IMR-90 (cell line): ENCODE data around the gene WBP2. TPM values are rescaled to one million over a fixed set of nuclear protein-coding genes. Genes with fewer than 3 reads are reported as not detected.
"Not testable (repeated sequence)": the region's sequence is repeated elsewhere in the genome, so short reads cannot be mapped to it uniquely, and the experiment has no call there.

Experiments
- ATAC-seq: fragments of 200-7000 bp; cut with Tn5 transposase; 2 replicates; pipeline ENCODE4 v1.9.1; 2020; ENCODE audit warnings: low read depth, mild to moderate bottlenecking, moderate library complexity
- BruUV-seq: library from RNA; stranded (reverse); fragments of 400-500 nt; replicated peaks from 2 replicates; lab custom pipeline; 2021; lab: Mats Ljungman, UMichigan
- CTCF ChIA-PET: fragments of 300-600 bp; formaldehyde crosslinking; extraction: SDS; loops from one replicate; lab custom pipeline; 2021; ENCODE audit warnings: antibody characterized with exemption; lab: Yijun Ruan, JAX
- POLR2A ChIA-PET: fragments of 300-600 bp; sonication (Branson Sonifier 250); formaldehyde crosslinking; loops from one replicate; lab custom pipeline; 2022; ENCODE audit warnings: antibody characterized with exemption; ENCODE audit not compliant: unreplicated experiment; lab: Charles Lee
- DNase-seq: peaks from one replicate; pipeline ENCODE4 v3.0.0; 2013
- H2AFZ ChIP-seq: replicated peaks from 2 replicates; pipeline ENCODE3; 2013; ENCODE audit warnings: low read length, mild to moderate bottlenecking; ENCODE audit not compliant: poor library complexity
- H2AK5ac ChIP-seq: 2 replicates; pipeline ENCODE4 v1.6.1; 2013; ENCODE audit warnings: low read depth, low read length, inconsistent platforms
- H2AK9ac ChIP-seq: replicated peaks from 2 replicates; pipeline ENCODE3; 2013; ENCODE audit warnings: mild to moderate bottlenecking, low read depth, low read length, moderate library complexity; ENCODE audit not compliant: poor library complexity
- H2BK120ac ChIP-seq: 2 replicates; pipeline ENCODE4 v1.6.1; 2013; ENCODE audit warnings: low read depth, low read length, inconsistent platforms
- H2BK15ac ChIP-seq: 3 replicates; pipeline ENCODE4 v1.6.1; 2013; ENCODE audit warnings: low read depth, low read length, inconsistent platforms
- H2BK20ac ChIP-seq: 2 replicates; pipeline ENCODE4 v1.6.1; 2013; ENCODE audit warnings: low read depth, mild to moderate bottlenecking, inconsistent platforms, low read length, moderate library complexity
- H2BK5ac ChIP-seq: 2 replicates; pipeline ENCODE4 v1.6.1; 2013; ENCODE audit warnings: mild to moderate bottlenecking, low read depth, low read length, inconsistent platforms; ENCODE audit not compliant: poor library complexity, severe bottlenecking
- H3K14ac ChIP-seq: replicated peaks from 2 replicates; pipeline ENCODE4 v1.6.1; 2013; ENCODE audit warnings: low read depth, low read length, inconsistent platforms
- H3K18ac ChIP-seq: 2 replicates; pipeline ENCODE4 v1.6.1; 2013; ENCODE audit warnings: low read depth, low read length, control low read depth
- H3K23ac ChIP-seq: 2 replicates; pipeline ENCODE4 v1.6.1; 2013; ENCODE audit warnings: low read depth, low read length, inconsistent platforms
- H3K27ac ChIP-seq: 2 replicates; pipeline ENCODE4 v1.5.1; 2013; ENCODE audit warnings: mild to moderate bottlenecking, control low read depth, low read length; ENCODE audit not compliant: insufficient read depth
- H3K27me3 ChIP-seq: 2 replicates; pipeline ENCODE4 v1.6.1; 2013; ENCODE audit warnings: low read length; ENCODE audit not compliant: control insufficient read depth, insufficient read depth
- H3K36me3 ChIP-seq: 2 replicates; pipeline ENCODE4 v1.6.1; 2013; ENCODE audit warnings: low read length, mixed read lengths; ENCODE audit not compliant: control insufficient read depth, insufficient read depth
- H3K4ac ChIP-seq: 2 replicates; pipeline ENCODE4 v1.6.1; 2013; ENCODE audit warnings: low read depth, low read length, inconsistent platforms
- H3K4me1 ChIP-seq: 2 replicates; pipeline ENCODE4 v1.6.1; 2013; ENCODE audit warnings: low read length, mixed read lengths; ENCODE audit not compliant: control insufficient read depth, insufficient read depth
- H3K4me2 ChIP-seq: 2 replicates; pipeline ENCODE4 v1.6.1; 2013; ENCODE audit warnings: low read depth, mild to moderate bottlenecking, control low read depth, low read length, moderate library complexity
- H3K4me3 ChIP-seq: 2 replicates; pipeline ENCODE4 v1.5.1; 2013; ENCODE audit warnings: low read depth, mild to moderate bottlenecking, control low read depth, low read length, moderate library complexity; ENCODE audit not compliant: insufficient read depth
- H3K56ac ChIP-seq: 2 replicates; pipeline ENCODE4 v1.6.1; 2013; ENCODE audit warnings: low read length, inconsistent platforms; ENCODE audit not compliant: insufficient read depth; ENCODE audit errors: extremely low read depth
- H3K79me1 ChIP-seq, 2 experiments: 2 replicates each; pipeline ENCODE4 v1.6.1; 2013; ENCODE audit warnings: low read length in 2 of 2, inconsistent platforms in 1 of 2, low read depth in 1 of 2
- H3K9ac ChIP-seq: 2 replicates; pipeline ENCODE4 v1.6.1; 2013; ENCODE audit warnings: low read depth, low read length, control low read depth
- H3K9me1 ChIP-seq: 2 replicates; pipeline ENCODE4 v1.6.1; 2013; ENCODE audit warnings: low read length, inconsistent platforms; ENCODE audit not compliant: insufficient read depth
- H3K9me3 ChIP-seq: 2 replicates; pipeline ENCODE4 v1.6.1; 2013; ENCODE audit warnings: low read length; ENCODE audit not compliant: control insufficient read depth, insufficient read depth
- H4K20me1 ChIP-seq: 2 replicates; pipeline ENCODE4 v1.6.1; 2013; ENCODE audit warnings: low read length, inconsistent platforms; ENCODE audit not compliant: insufficient read depth
- H4K5ac ChIP-seq: 2 replicates; pipeline ENCODE4 v1.6.1; 2013; ENCODE audit warnings: mild to moderate bottlenecking, low read depth, low read length, control low read depth
- H4K8ac ChIP-seq, 2 experiments: 2 replicates each; pipeline ENCODE4 v1.6.1; 2013; ENCODE audit warnings: low read depth in 2 of 2, low read length in 2 of 2, control low read depth in 1 of 2, inconsistent platforms in 1 of 2
- H4K91ac ChIP-seq: 2 replicates; pipeline ENCODE4 v1.6.1; 2013; ENCODE audit warnings: low read depth, low read length, inconsistent platforms; ENCODE audit not compliant: insufficient read depth
- WGBS, 2 experiments: methylation state at CpG; one replicate each; pipeline versions ENCODE4 v1.1.5 to v1.1.7; 2013; ENCODE audit warnings: missing lambda C conversion rate in 2 of 2; ENCODE audit not compliant: insufficient read length in 1 of 2; ENCODE audit errors: extremely low coverage in 2 of 2; 5-methylcytosine and 5-hydroxymethylcytosine counted together
- dilution Hi-C: fragments of 300-500 bp; cut with HindIII; formaldehyde crosslinking; loops from one replicate; pipeline ENCODE4 v1.14.3; 2018; ENCODE audit warnings: low sequenced_read_pairs; ENCODE audit not compliant: unreplicated experiment
- in situ Hi-C: fragments of 300-500 bp; cut with MboI; formaldehyde crosslinking; loops from 3 replicates; pipeline ENCODE4 v1.14.3; 2019; ENCODE audit warnings: low sequenced_read_pairs, inconsistent platforms, mixed read lengths
- intact Hi-C: fragments of 100-400 bp; cut with micrococcal nuclease; formaldehyde crosslinking; loops from 2 replicates; pipeline ENCODE4 v1.10.0; 2022
- polyA plus RNA-seq, 3 experiments: library from polyadenylated mRNA; depleted of rRNA; stranded (reverse); fragments of >200 nt; gene quantifications; 2 replicates each; pipeline ENCODE4 v1.2.3, GENCODE V29; 2012; ENCODE audit warnings: low replicate concordance in 1 of 3
- total RNA-seq: library from RNA; depleted of rRNA; stranded (reverse); fragments of >200 nt; gene quantifications from 2 replicates; pipeline ENCODE4 v1.2.3, GENCODE V29; 2012

Gene WBP2
- total and polyA plus RNA-seq, 2 of the 4 experiments (the other 2 are of a cell fraction) = 9.0 to 35.5 TPM

- Histone ChIP-seq H3K79me1 (peaks cover 11 to 46% of the 10 kb centered on the region in 2 experiments; a peak in 3 of 4 replicates), H4K20me1 (peaks cover 24% of the 10 kb centered on the region), H3K9me1 (peaks cover 18% of the 10 kb centered on the region; the same call in 1 of the 2 replicates), H3K36me3 (peaks cover 39% of the 10 kb centered on the region)
- H3K18ac ChIP-seq, H2AFZ ChIP-seq, H3K27me3 ChIP-seq, intact Hi-C loops, H3K14ac ChIP-seq, H2AK9ac ChIP-seq, H3K9me3 ChIP-seq, H3K4ac ChIP-seq, in situ Hi-C loops, H2BK120ac ChIP-seq, H2BK15ac ChIP-seq, H3K4me3 ChIP-seq, H3K23ac ChIP-seq, H2BK5ac ChIP-seq, POLR2A ChIA-PET, H3K4me1 ChIP-seq, H3K56ac ChIP-seq, H4K5ac ChIP-seq, BruUV-seq, H2AK5ac ChIP-seq, H4K8ac ChIP-seq, H4K91ac ChIP-seq, DNase-seq, dilution Hi-C loops, ATAC-seq, H3K27ac ChIP-seq, H3K9ac ChIP-seq, H3K4me2 ChIP-seq, CTCF ChIA-PET, H2BK20ac ChIP-seq: not testable (repeated sequence)
- 88% methylated on average over 6 of the region's 11 CpGs; no CpG with 5 or more reads in 1 of the 2 experiments for WGBS, 2 experiments
Observed at GRCh38 chr17:75810756-75811155, 44.4 kb downstream of the WBP2 start.
